ENCODE results near the gene DMD.
A peak's percentile ranks its signal among the peaks of the same experiment; 100 is the strongest.

DMD gene

GRCh38 chrX:31337332-31337731 lies 1874.0 kb downstream of the DMD start:
- no peak for DNase-seq (ENCODE audit: low read depth)

DNA sequence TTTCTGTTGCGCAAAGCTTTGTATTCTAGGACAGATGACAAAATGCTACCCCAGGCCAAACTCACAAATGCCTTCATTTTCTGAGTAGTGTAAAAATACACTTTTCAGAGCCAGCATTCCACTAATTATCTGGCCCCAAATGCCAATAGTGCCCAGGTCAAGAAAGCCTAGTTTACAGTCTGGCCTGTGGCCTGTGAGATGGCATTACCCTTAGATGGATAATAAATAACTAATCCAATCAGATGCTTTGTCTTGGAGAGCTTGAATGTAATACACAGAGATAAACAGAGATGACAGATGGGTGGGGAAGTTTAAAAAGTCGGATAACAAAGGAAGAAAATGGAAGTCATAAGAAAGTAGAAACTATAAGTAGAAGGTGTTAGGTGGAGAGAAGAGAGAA lies 1874.9 kb downstream of the DMD start:
- no peak for DNase-seq (ENCODE audit: low read depth)

DNA sequence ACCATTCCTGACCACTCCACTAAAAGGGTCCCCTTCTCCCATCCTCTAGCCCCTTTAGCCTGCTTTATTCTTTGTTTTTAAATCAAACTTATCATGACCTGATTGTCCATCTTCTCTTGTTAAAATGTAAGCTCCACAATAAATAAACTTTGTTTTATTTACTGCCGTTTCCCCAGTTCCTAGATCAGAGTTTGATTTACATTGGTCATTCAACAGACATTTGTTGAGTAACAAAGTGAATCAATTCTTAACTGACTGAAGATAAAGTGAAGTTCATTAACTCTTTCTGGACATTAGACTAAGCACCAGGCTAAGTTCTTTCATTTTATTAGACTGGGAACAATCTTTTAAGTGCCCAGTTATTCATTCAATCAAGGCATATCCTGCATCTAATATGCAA lies 1876.4 kb downstream of the DMD start:
- no peak for DNase-seq (ENCODE audit: low read depth)

DNA sequence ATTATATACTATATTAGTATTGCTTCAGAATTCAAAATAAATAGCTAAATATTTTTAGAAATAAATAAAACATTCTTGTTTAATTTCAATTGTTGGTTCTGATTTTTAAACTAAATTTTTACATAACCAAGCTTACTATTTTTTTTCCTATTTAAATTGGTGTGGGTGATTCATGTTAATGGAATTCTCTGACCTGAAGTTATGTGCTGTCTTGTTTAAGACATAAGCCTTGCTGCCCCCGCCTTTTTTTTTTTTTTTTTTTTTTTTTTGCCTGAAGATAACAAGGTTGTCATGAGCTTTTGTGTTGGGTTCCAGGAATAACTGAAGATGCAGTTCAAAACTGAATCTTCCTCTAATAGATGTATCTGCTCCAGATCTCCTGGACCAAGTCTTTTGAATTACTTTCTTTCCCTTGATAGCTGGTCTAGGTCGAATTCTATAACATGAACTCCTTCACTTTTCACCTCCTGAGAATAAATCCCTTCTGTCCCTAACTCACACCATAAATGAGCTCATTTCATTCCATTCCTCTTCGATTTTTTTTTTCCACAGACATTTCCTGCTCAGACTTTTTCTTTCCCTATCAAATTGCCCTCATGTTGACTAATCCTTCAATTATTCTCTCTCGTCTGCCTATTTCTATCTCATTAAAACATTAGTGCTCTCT lies 1878.1 kb downstream of the DMD start:
- peak; percentile 12 for DNase-seq (ENCODE audit: low read depth)

GRCh38 chrX:31331928-31332327 lies 1879.4 kb downstream of the DMD start:
- DNase-seq (ENCODE audit: low read depth), result no peak

DNA sequence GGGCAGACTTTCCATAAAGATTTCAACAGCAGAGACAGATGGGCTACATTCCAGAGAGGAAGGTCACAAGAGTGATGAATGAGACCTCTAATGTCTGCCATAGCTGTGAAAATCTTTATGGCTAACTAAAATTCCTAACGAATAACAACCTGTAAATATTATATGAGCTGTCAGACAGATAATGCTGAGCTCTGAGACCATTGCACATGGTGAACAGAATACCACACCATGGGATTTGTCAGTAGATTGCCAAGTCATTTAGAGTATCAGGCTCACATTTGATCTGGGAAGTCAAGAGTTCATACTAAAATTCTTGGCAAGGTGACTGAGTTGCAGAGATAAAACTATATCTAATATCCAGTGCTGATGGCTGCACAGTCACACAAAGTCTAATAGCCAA lies 1880.3 kb downstream of the DMD start:
- no peak for DNase-seq (ENCODE audit: low read depth)

- DNase-seq (ENCODE audit: low read depth), result no peak
These were observed 1882.1 kb downstream of the DMD start for GRCh38 chrX:31329298-31329697.

DNA sequence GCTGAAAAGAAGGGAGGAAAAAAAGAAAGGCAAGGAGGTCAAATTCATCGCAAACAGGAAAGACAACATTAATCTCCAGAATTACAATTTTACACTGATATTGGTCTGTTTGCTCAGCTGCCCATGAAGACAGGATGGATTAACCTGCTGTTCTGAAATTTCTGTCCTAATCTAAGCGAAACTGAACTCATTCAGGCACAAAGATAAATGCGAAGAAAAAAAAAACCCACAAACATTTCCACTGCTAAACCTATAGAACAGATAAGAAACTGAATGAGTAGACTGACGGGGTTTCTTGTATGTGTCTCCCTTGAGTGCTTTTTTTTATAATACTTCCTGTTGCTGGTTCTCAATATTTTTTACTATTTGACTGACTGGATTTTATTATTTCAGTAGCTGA lies 1887.7 kb downstream of the DMD start:
- DNase-seq (ENCODE audit: low read depth), result no peak

- no peak for DNase-seq (ENCODE audit: low read depth)
These were observed 1890.6 kb downstream of the DMD start for GRCh38 chrX:31320740-31321139.

DNA sequence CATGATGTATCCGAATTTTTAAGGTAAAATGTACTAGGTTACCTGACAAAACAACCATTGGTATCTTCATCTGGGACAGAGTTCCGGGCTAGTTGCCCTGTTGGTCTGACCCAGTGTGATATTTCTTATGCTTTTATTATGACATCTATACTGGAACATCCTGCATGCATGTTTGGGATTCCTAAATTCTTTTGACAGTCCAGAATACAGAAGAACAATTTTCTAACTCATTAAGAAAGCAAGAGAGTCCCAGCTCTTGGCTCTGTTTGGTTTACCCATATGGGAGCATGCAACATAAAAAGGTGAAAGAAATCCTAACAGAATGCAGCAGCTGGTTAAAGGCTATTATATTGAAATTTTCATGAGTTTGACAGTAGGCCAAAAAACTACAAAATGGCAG lies 1891.8 kb downstream of the DMD start:
- DNase-seq (ENCODE audit: low read depth), result no peak

DNA sequence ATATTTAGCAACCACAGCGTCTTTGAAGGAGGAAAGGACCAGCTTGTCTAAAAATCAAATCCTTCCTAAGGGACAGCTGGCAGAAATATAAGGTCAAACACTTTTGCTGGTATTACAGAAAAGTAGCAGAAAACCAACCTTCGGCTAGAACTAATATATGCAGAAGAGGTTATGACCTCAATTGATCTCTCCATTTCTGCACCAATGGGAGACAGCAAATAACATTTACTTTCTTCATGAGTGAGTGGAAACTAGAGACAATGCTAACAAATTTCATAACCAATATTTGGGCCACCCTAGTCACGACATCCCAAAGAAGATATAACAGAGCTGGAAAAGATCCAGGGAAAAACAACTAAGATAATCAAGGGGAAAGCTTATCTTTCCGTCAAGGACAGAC lies 1892.5 kb downstream of the DMD start:
- DNase-seq (ENCODE audit: low read depth), result no peak

DNA sequence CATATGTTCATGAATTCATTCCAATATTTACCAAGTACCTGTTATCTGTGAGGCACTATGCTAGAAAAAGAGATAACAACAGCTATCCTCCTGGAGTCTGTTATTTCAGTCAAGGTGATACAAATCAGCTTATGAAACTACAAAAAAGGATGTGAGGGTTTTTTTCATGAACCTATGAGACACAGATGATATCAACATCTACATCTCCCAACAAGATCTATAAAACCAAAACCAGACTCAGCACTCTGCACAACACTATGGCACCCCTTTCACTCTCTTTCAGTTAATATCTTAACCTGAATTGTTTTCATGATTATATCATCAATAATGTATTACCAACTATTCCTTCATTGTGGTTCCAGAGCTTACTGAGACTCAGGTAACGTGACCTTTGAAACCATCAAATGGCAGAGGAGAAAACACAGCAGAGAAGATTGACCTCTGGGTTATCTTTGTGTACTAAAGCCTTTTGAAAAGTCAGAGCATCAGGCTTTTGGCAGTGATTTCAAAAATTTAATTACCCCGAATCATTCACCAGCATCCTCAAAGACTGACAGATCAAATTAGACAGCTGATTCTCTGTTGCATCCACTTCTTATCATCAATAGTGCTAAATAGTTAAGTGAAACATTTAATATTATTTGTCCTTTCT lies 1894.9 kb downstream of the DMD start:
- DNase-seq (ENCODE audit: low read depth), result no peak

DNA sequence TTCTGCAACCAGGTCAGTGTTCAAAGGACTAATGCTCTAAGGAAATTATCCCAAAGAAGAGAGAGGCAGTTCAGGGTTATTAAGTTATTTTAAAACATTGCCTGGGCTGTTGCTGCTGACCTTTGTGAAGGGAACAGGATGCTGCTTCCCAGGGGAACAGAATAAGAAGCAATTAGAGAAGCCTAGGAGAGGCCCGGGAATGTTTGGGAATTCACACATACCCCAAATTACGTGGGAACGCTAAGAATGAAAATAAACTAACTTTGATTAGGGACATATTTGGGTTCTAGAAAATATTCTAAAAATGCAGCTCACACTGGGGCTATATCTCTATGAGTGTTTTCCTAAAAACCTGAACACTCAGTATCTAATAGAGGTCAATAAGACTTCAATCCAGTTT lies 1896.4 kb downstream of the DMD start:
- DNase-seq (ENCODE audit: low read depth), result no peak

DNA sequence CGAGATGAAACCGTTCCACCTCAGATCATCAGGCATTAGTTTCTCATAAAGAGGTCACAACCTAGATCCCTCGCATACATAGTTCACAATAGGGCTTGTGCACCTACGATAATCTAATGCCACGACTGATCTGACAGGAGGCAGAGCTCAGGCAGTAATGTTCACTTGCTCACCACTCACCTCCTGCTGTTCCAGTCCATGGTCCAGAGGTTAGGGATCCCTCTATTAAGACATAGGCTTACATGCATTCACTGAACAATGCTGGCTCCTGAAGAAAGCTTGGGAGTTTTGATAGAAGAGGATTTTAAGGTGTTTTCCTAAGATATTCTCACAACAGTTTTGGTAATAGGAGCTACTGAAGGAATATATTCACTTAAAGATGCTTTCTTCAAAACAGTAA lies 1903.4 kb downstream of the DMD start:
- no peak for DNase-seq (ENCODE audit: low read depth)

GRCh38 chrX:31302573-31303075 lies 1908.7 kb downstream of the DMD start:
- no peak for DNase-seq (ENCODE audit: low read depth)

DNA sequence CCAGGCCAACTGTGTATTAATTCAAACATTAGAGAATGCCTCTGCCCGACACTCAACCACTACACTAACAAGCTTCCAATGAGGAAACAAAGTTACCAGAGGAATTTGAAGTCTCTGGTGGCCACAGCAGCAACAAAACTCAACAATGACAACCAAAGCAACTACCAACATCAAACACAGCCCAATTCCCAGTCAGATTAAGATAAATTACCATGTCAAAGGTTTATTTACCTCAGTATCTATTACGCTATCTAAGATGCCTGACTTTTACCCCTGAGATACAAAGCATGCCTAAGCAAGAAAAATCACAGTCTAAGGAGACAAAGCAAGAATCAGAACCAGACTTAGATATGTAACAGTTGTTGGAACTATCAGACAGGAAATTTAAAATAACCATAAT lies 1909.4 kb downstream of the DMD start:
- no peak for DNase-seq (ENCODE audit: low read depth)

GRCh38 chrX:31301203-31301602 lies 1910.1 kb downstream of the DMD start:
- DNase-seq (ENCODE audit: low read depth), result no peak

- no peak for DNase-seq (ENCODE audit: low read depth)
These were observed 1912.4 kb downstream of the DMD start for GRCh38 chrX:31298916-31299315.

GRCh38 chrX:31297881-31298280 lies 1913.5 kb downstream of the DMD start:
- no peak for DNase-seq (ENCODE audit: low read depth)

- no peak for DNase-seq (ENCODE audit: low read depth)
These were observed 1916.9 kb downstream of the DMD start for GRCh38 chrX:31294475-31294874.

DNA sequence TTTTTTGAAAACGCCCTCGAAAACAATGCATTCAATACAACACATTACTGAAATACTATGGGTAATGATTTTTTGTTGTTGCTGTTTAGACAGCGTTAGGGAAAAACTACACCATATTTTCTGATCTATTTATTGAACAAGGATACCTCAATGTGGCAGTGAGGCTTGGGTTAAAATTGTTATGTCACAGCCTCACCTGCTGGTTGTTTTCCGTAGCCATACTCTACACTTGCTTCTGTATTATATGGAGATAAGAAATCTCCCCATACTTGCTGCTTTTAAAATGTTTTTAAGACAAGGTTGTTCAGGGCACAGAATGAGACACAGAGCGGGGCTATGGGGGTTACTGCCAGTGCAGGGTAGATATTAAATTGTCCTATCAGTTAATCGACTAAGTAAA lies 1917.9 kb downstream of the DMD start:
- no peak for DNase-seq (ENCODE audit: low read depth)

DNA sequence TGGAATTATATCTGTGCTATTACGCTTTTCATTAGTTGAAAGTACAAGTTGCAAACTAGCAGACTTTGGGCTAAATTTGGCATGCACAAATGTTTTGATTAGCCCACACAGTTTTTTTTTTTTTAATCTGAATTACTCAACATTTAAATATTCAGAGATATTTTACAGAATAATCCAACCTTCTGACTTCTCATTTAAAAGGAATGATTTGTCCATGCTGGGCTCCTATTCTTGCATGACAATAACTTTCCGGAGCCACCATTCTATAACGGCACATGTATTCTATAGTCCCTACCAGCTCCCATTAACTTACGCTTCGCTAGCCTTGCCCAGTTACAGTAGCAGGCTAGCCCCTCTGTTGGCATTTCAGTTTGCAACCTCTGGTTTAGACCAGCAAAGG lies 1920.2 kb downstream of the DMD start:
- no peak for DNase-seq (ENCODE audit: low read depth)

GRCh38 chrX:31287861-31288260 lies 1923.5 kb downstream of the DMD start:
- no peak for DNase-seq (ENCODE audit: low read depth)

DNA sequence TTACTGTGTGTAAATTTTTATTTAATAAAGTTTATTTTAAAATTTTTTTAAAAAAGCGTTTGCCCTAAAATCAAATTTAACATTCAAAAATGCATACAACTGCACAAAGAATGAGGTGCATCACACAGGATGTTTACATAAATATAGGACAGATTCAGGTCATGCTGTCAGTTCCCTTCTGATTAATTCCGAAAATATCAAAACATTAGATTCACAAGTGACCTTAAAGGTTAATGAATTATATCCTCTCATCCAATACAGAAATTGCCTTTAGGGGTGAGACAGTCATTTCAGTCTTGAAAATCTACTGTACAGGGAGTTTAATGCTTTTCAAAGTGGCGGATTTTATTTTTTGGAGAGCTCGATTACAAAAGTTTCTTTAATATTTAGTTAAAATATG lies 1930.8 kb downstream of the DMD start:
- no peak for DNase-seq (ENCODE audit: low read depth)
